Stimulated activated CD8-positive, alpha-beta memory T cell treated with anti-CD3 and anti-CD28 coated beads, Interleukin-4, amount 100 ng/mL, for 24 hours (primary cell): ENCODE results near the gene SHANK3.
A peak's percentile ranks its signal among the peaks of the same experiment; 100 is the strongest.
"Not testable (repeated sequence)": the region's sequence is repeated elsewhere in the genome, so short reads cannot be mapped to it uniquely, and the experiment has no call there.

ENCODE experiments used
- DNase-seq: peaks from one replicate; pipeline ENCODE4 v3.0.0-alpha.2; 2020; ENCODE audit warnings: low read depth

SHANK3 gene

GRCh38 chr22:50672471-50673230 lies at the start of gene SHANK3:
TSS of gene SHANK3 (plus strand) at chr22:50672823.
- no peak for DNase-seq

- no peak for DNase-seq
Measured at GRCh38 chr22:50624347-50625130, 48.1 kb upstream of the SHANK3 start.

GRCh38 chr22:50625131-50625567 lies 47.5 kb upstream of the SHANK3 start:
- DNase-seq = no peak

- DNase-seq = no peak
Measured at GRCh38 chr22:50625568-50626313, 46.9 kb upstream of the SHANK3 start.

GRCh38 chr22:50626314-50626849 lies 46.2 kb upstream of the SHANK3 start:
- no peak for DNase-seq

- DNase-seq = no peak
Measured at GRCh38 chr22:50626850-50627641, 45.6 kb upstream of the SHANK3 start.

- peak; percentile 58 for DNase-seq
Measured at GRCh38 chr22:50627642-50628542, 44.7 kb upstream of the SHANK3 start, which contains the start of gene ARSA. TSS of gene ARSA (minus strand) at chr22:50628152. CDS start at chr22:50627779, 373 bp downstream.

- no peak for DNase-seq
Measured at GRCh38 chr22:50628543-50629134, 44.0 kb upstream of the SHANK3 start.

GRCh38 chr22:50630376-50630775 lies 42.2 kb upstream of the SHANK3 start:
- no peak for DNase-seq

GRCh38 chr22:50633086-50633485 lies 39.5 kb upstream of the SHANK3 start:
- DNase-seq = no peak

GRCh38 chr22:50633771-50634170 lies 38.9 kb upstream of the SHANK3 start:
- no peak for DNase-seq

- DNase-seq = no peak
Measured at GRCh38 chr22:50635591-50635990, 37.0 kb upstream of the SHANK3 start.

GRCh38 chr22:50640296-50640695 lies 32.3 kb upstream of the SHANK3 start:
- not testable (repeated sequence) for DNase-seq

- no peak for DNase-seq
Measured at GRCh38 chr22:50640857-50641647, 31.6 kb upstream of the SHANK3 start.

- no peak for DNase-seq
Measured at GRCh38 chr22:50641696-50642607, 30.7 kb upstream of the SHANK3 start.

- not testable (repeated sequence) for DNase-seq
Measured at GRCh38 chr22:50643021-50643820, 29.4 kb upstream of the SHANK3 start.

GRCh38 chr22:50643821-50644101 lies 28.9 kb upstream of the SHANK3 start:
- not testable (repeated sequence) for DNase-seq
